Peyer's patch (tissue), 4 donors: Measurements from ENCODE around the gene ZNF598. TPM values are rescaled to one million over a fixed set of nuclear protein-coding genes. Genes with fewer than 3 reads are reported as not detected.
A peak's percentile ranks its signal among the peaks of the same experiment; 100 is the strongest.

Experiments used
- DNase-seq, 3 donors: peaks; one replicate each; pipeline ENCODE4 v3.0.0-alpha.2; 2017 to 2019
- H3K27ac ChIP-seq, 4 donors: fragments of 200-600 bp; sonication (generic); one replicate each; pipeline ENCODE4 v1.5.1; 2016 to 2019
- H3K27me3 ChIP-seq, 2 donors: fragments of 200-600 bp; sonication (generic); one replicate each; pipeline ENCODE4 v1.5.1; 2019
- H3K36me3 ChIP-seq, 3 donors: fragments of 200-600 bp; sonication (generic); one replicate each; pipeline ENCODE4 v1.5.1; 2016 to 2019
- H3K4me1 ChIP-seq, 4 donors: fragments of 200-600 bp; sonication (generic); one replicate each; pipeline ENCODE4 v1.5.1; 2016 to 2019
- H3K4me3 ChIP-seq, 4 donors: fragments of 200-600 bp; sonication (generic); 1 replicate in 3 of 4; 2 replicates in 1 of 4; pipeline ENCODE4 v1.5.1; 2016 to 2019; ENCODE audit warnings: mild to moderate bottlenecking in 1 of 4
- H3K9me3 ChIP-seq, 4 donors: fragments of 200-600 bp; sonication (generic); one replicate each; pipeline ENCODE4 v1.5.1; 2016 to 2019; ENCODE audit warnings: mild to moderate bottlenecking in 1 of 4
- CTCF ChIP-seq, 6 experiments: fragments of 450-650 bp in 4 of 6; fragments of 200-600 bp in 2 of 6; sonication (generic) in 1 of 6; IDR thresholded peaks; one replicate each; pipeline ENCODE4 v1.5.1; 2017 to 2019; ENCODE audit warnings: antibody characterized with exemption in 6 of 6, mild to moderate bottlenecking in 3 of 6, moderate library complexity in 1 of 6
- POLR2A ChIP-seq, 2 donors: fragments of 450-650 bp; IDR thresholded peaks; one replicate each; pipeline ENCODE4 v1.5.1; 2017; ENCODE audit warnings: antibody characterized with exemption in 2 of 2, mild to moderate bottlenecking in 2 of 2, moderate library complexity in 2 of 2
- total RNA-seq, 4 donors: library from RNA; depleted of rRNA; stranded (reverse); fragments of >200 nt; gene quantifications; one replicate each; pipeline ENCODE4 v1.1.0, GENCODE V29; 2016

ZNF598 gene
- total RNA-seq, 4 donors from 2014 or later: 48.5 to 84.0 (median 51.4) TPM

GRCh38 chr16:2047330-2048115, 37.9 kb upstream of the ZNF598 start, which contains the start of the genes NTHL1 and TSC2:
TSS of gene NTHL1 (minus strand) at chr16:2047834. CDS start at chr16:2047823, 11 bp downstream.
TSS of gene TSC2 (plus strand) at chr16:2047985. CDS start at chr16:2048616, 631 bp downstream.
- Histone ChIP-seq H3K36me3 (peaks cover 0 to 26% (median 0%) of the 10 kb centered on the region in 3 donors), H3K4me1 (peaks cover 7 to 41% (median 11%) of the 10 kb centered on the region in 4 donors), H3K27me3 (no peaks in the 10 kb centered on the region), H3K4me3 (peak within 1 kb of the TSS; percentile 76 to 93 (median 88)), H3K9me3 (no peaks in the 10 kb centered on the region), H3K27ac (peak within 1 kb of the TSS; percentile 55 to 77 (median 73))
- TF ChIP-seq CTCF (IDR thresholded peaks at IDR 0.05): peak; percentile 38 to 73 (median 64)
- TF ChIP-seq POLR2A (IDR thresholded peaks at IDR 0.05): no peak
- peak; percentile 95 to 98 (median 97) for DNase-seq

- H3K36me3 ChIP-seq: peaks cover 0 to 20% (median 0%) of the 10 kb centered on the region in 3 donors
- TF ChIP-seq CTCF (IDR thresholded peaks at IDR 0.05) (no peak), POLR2A (IDR thresholded peaks at IDR 0.05) (no peak)
- H3K27me3 ChIP-seq: no peaks in the 10 kb centered on the region
- peak overlapping the region; percentile 76 to 93 (median 88) for H3K4me3 ChIP-seq
- peak overlapping the region; percentile 55 to 77 (median 73) for H3K27ac ChIP-seq
- H3K9me3 ChIP-seq: no peaks in the 10 kb centered on the region
- H3K4me1 ChIP-seq: peaks cover 7 to 47% (median 11%) of the 10 kb centered on the region in 4 donors
- DNase-seq: no peak
Observed at GRCh38 chr16:2046893-2047329, 37.3 kb upstream of the ZNF598 start.

GRCh38 chr16:2045965-2046892, 36.6 kb upstream of the ZNF598 start:
- Histone ChIP-seq H3K9me3 (no peaks in the 10 kb centered on the region), H3K27ac (peak overlapping the region; percentile 55 to 77 (median 73)), H3K36me3 (peaks cover 0 to 13% (median 0%) of the 10 kb centered on the region in 3 donors), H3K4me3 (peak overlapping the region in 1 of 4 donors; percentile 90), H3K27me3 (no peaks in the 10 kb centered on the region), H3K4me1 (peaks cover 7 to 54% (median 11%) of the 10 kb centered on the region in 4 donors)
- TF ChIP-seq POLR2A (IDR thresholded peaks at IDR 0.05) (no peak), CTCF (IDR thresholded peaks at IDR 0.05) (no peak)
- no peak for DNase-seq

DNA sequence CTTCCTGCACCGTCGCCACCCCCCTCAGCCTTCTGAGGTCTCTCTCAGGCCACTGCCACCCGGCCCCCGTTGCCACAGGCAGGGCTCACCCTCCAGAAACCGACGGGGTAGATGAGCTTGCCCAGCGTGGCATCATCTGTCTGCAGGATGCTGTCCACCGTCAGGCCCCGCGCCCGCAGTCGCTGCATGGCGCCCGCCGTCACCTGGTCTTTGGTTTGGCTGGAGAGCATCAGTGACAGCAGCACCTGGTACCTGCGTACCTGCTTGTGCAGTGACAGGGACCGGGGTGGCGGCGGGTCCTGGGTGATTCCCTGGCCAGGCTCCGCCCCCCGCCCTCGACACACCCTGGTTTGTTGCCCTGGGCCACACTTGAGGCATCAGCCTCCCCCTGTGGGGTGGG, 34.9 kb upstream of the ZNF598 start:
- peaks cover 7 to 70% (median 14%) of the 10 kb centered on the region in 4 donors for H3K4me1 ChIP-seq
- DNase-seq: no peak
- TF ChIP-seq CTCF (IDR thresholded peaks at IDR 0.05): no peak
- TF ChIP-seq POLR2A (IDR thresholded peaks at IDR 0.05): no peak

More for the DNA sequence above, 34.9 kb upstream of the ZNF598 start:
- Histone ChIP-seq H3K36me3 (no peaks in the 10 kb centered on the region), H3K9me3 (no peaks in the 10 kb centered on the region), H3K27me3 (no peaks in the 10 kb centered on the region), H3K4me3 (no peak overlapping the region), H3K27ac (peak overlapping the region in 2 of 4 donors; percentile 35 to 38)
